Fibroblast of skin of right biceps (primary cell): Measurements from ENCODE around the gene CELSR1.
A peak's percentile ranks its signal among the peaks of the same experiment; 100 is the strongest.

Source experiments
- DNase-seq: peaks from one replicate; pipeline ENCODE4 v3.0.0-alpha.2; 2013

Gene CELSR1

GRCh38 chr22:46346680-46347405, 190.6 kb downstream of the CELSR1 start:
- no peak for DNase-seq

GRCh38 chr22:46340676-46341075, 196.7 kb downstream of the CELSR1 start:
- DNase-seq: no peak

- DNase-seq: no peak
These were observed 197.5 kb downstream of the CELSR1 start for GRCh38 chr22:46339956-46340355.

- DNase-seq: no peak
These were observed 198.8 kb downstream of the CELSR1 start for GRCh38 chr22:46338636-46339035.

- no peak for DNase-seq
These were observed 199.6 kb downstream of the CELSR1 start for GRCh38 chr22:46337870-46338269.

GRCh38 chr22:46336119-46337078, 201.0 kb downstream of the CELSR1 start:
- DNase-seq: peak; percentile 4

- DNase-seq: peak; percentile 86
These were observed 202.0 kb downstream of the CELSR1 start, which contains the start of gene TRMU for GRCh38 chr22:46335201-46336118. TRMU (plus strand) TSS chr22:46335714; CDS start chr22:46335765, 51 bp downstream.

- no peak for DNase-seq
These were observed 205.9 kb downstream of the CELSR1 start for GRCh38 chr22:46331496-46331895.

- no peak for DNase-seq
These were observed 207.0 kb downstream of the CELSR1 start for GRCh38 chr22:46330426-46330825.

- no peak for DNase-seq
These were observed 207.8 kb downstream of the CELSR1 start for GRCh38 chr22:46329616-46330015.

GRCh38 chr22:46328797-46329196, 208.6 kb downstream of the CELSR1 start:
- DNase-seq: no peak

- DNase-seq: no peak
These were observed 209.5 kb downstream of the CELSR1 start for GRCh38 chr22:46327691-46328465.

GRCh38 chr22:46326066-46326680, 211.2 kb downstream of the CELSR1 start:
- DNase-seq: no peak

GRCh38 chr22:46323162-46323561, 214.3 kb downstream of the CELSR1 start:
- DNase-seq: no peak

GRCh38 chr22:46322711-46323110, 214.7 kb downstream of the CELSR1 start:
- no peak for DNase-seq

- no peak for DNase-seq
These were observed 216.6 kb downstream of the CELSR1 start for GRCh38 chr22:46320716-46321386.

- no peak for DNase-seq
These were observed 217.2 kb downstream of the CELSR1 start for GRCh38 chr22:46320166-46320710.

- DNase-seq: no peak
These were observed 218.1 kb downstream of the CELSR1 start for GRCh38 chr22:46319319-46319718.

- no peak for DNase-seq
These were observed 218.8 kb downstream of the CELSR1 start for GRCh38 chr22:46318576-46318975.

- no peak for DNase-seq
These were observed 219.8 kb downstream of the CELSR1 start for GRCh38 chr22:46317646-46318045.

GRCh38 chr22:46315976-46316375, 221.4 kb downstream of the CELSR1 start:
- DNase-seq: no peak
